SK-N-SH (cell line): ENCODE measurements around the gene A1CF.

Experiments
- TF ChIP-seq, protein P1 (sequence below): fragments of 200-600 bp; sonication (generic); IDR thresholded peaks from 2 replicates; pipeline ENCODE4 v1.6.1; 2017; ENCODE audit warnings: antibody characterized with exemption, mild to moderate bottlenecking, moderate library complexity
- TF ChIP-seq, protein P2 (sequence below): IDR thresholded peaks from 2 replicates; pipeline ENCODE4 v1.4.0; 2012; ENCODE audit warnings: low read depth, borderline replicate concordance

DNA sequence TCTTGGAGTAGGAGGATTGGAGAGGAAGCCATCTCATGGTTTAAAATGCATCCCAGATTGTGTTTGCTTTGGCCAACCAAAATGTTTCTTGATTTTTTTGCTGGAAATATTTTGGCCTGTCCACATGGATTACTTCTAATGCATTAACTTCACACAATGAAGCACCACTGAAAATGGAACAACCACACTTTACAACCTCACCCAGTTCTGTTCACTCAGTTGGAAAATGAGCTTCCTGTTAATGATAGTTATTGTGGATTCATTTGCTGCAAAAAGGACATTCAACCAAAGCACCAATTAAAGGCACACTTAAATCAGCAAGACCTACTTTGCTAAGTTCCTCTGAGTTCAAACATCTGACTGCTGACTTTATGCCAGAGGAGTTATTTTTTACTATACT is 11.3 kb upstream of the A1CF start:
- TF ChIP-seq, protein P1, sequence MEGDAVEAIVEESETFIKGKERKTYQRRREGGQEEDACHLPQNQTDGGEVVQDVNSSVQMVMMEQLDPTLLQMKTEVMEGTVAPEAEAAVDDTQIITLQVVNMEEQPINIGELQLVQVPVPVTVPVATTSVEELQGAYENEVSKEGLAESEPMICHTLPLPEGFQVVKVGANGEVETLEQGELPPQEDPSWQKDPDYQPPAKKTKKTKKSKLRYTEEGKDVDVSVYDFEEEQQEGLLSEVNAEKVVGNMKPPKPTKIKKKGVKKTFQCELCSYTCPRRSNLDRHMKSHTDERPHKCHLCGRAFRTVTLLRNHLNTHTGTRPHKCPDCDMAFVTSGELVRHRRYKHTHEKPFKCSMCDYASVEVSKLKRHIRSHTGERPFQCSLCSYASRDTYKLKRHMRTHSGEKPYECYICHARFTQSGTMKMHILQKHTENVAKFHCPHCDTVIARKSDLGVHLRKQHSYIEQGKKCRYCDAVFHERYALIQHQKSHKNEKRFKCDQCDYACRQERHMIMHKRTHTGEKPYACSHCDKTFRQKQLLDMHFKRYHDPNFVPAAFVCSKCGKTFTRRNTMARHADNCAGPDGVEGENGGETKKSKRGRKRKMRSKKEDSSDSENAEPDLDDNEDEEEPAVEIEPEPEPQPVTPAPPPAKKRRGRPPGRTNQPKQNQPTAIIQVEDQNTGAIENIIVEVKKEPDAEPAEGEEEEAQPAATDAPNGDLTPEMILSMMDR, result no peak
- TF ChIP-seq, protein P2, sequence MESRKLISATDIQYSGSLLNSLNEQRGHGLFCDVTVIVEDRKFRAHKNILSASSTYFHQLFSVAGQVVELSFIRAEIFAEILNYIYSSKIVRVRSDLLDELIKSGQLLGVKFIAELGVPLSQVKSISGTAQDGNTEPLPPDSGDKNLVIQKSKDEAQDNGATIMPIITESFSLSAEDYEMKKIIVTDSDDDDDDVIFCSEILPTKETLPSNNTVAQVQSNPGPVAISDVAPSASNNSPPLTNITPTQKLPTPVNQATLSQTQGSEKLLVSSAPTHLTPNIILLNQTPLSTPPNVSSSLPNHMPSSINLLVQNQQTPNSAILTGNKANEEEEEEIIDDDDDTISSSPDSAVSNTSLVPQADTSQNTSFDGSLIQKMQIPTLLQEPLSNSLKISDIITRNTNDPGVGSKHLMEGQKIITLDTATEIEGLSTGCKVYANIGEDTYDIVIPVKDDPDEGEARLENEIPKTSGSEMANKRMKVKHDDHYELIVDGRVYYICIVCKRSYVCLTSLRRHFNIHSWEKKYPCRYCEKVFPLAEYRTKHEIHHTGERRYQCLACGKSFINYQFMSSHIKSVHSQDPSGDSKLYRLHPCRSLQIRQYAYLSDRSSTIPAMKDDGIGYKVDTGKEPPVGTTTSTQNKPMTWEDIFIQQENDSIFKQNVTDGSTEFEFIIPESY, result no peak
